Endothelial cell of umbilical vein (primary cell): ENCODE measurements around the gene DDX51. TPM values are rescaled to one million over a fixed set of nuclear protein-coding genes. Genes with fewer than 3 reads are reported as not detected.

ENCODE experiments used
- BruUV-seq: library from RNA; stranded (reverse); fragments of 400-500 nt; replicated peaks from 2 replicates; lab custom pipeline; 2021; lab: Mats Ljungman, UMichigan
- CTCF ChIA-PET: fragments of 300-600, 350-600 bp; sonication (Branson Sonifier 250); formaldehyde crosslinking; loops from one replicate; lab custom pipeline; 2021; ENCODE audit warnings: antibody characterized with exemption, inconsistent platforms; lab: Charles Lee
- POLR2A ChIA-PET: fragments of 300-600, 350-600 bp; sonication (Branson Sonifier 250); formaldehyde crosslinking; loops from one replicate; lab custom pipeline; 2021; ENCODE audit warnings: antibody characterized with exemption, inconsistent platforms; lab: Charles Lee
- DNase-seq: peaks from one replicate; pipeline ENCODE4 v3.0.0-alpha.2; 2011; ENCODE audit warnings: low read depth, low spot score
- FAIRE-seq: peaks from 2 replicates; lab custom pipeline; 2011; peaks lifted over from hg19 to GRCh38; lab: Jason Lieb, UNC
- H2AFZ ChIP-seq: 2 replicates; pipeline ENCODE4 v1.6.0; 2012; ENCODE audit warnings: low read depth, low read length, control low read depth, inconsistent platforms
- H3K27ac ChIP-seq: 2 replicates; pipeline ENCODE4 v1.5.1; 2011; ENCODE audit warnings: low read depth, mild to moderate bottlenecking, control low read depth, low read length, moderate library complexity; ENCODE audit not compliant: insufficient read depth
- H3K27me3 ChIP-seq, 2 experiments: 2 replicates each; pipeline versions ENCODE4 v1.6.0 to v1.6.1; 2011; ENCODE audit warnings: low read length in 2 of 2, mixed read lengths in 1 of 2; ENCODE audit not compliant: control insufficient read depth in 2 of 2, insufficient read depth in 2 of 2
- H3K36me3 ChIP-seq, 2 experiments: 2 replicates in 1 of 2; 3 replicates in 1 of 2; pipeline ENCODE4 v1.5.1; 2011; ENCODE audit warnings: low read length in 2 of 2, mild to moderate bottlenecking in 1 of 2, moderate library complexity in 1 of 2; ENCODE audit not compliant: control insufficient read depth in 2 of 2, insufficient read depth in 2 of 2; ENCODE audit errors: extremely low read depth in 1 of 2
- H3K4me1 ChIP-seq: 3 replicates; pipeline ENCODE4 v1.5.1; 2011; ENCODE audit warnings: mild to moderate bottlenecking, low read length; ENCODE audit not compliant: control insufficient read depth, insufficient read depth; ENCODE audit errors: extremely low read depth
- H3K4me2 ChIP-seq: 2 replicates; pipeline ENCODE4 v1.6.1; 2011; ENCODE audit warnings: low read length, control low read depth, mixed read lengths; ENCODE audit not compliant: insufficient read depth
- H3K4me3 ChIP-seq, 3 experiments: fragments of 200-600 bp in 1 of 3; sonication (generic), shearing (Covaris generic) in 1 of 3; replicated peaks in 1 of 3; 2 replicates each; pipeline ENCODE4 v1.5.1; 2011 to 2016; ENCODE audit warnings: control low read depth in 3 of 3, low read length in 3 of 3, mild to moderate bottlenecking in 2 of 3, inconsistent platforms in 1 of 3, low read depth in 1 of 3, moderate library complexity in 1 of 3; ENCODE audit not compliant: insufficient read depth in 1 of 3
- H3K79me2 ChIP-seq: 2 replicates; pipeline ENCODE4 v1.6.0; 2012; ENCODE audit warnings: low read length, inconsistent platforms; ENCODE audit not compliant: control insufficient read depth, insufficient read depth
- H3K9ac ChIP-seq: replicated peaks from 2 replicates; pipeline ENCODE3; 2011; ENCODE audit warnings: low read length, control low read depth; ENCODE audit not compliant: insufficient read depth; ENCODE audit errors: extremely low read depth
- H3K9me1 ChIP-seq: replicated peaks from 3 replicates; pipeline ENCODE4 v1.6.0; 2011; ENCODE audit warnings: mild to moderate bottlenecking, low read length; ENCODE audit not compliant: control insufficient read depth, insufficient read depth; ENCODE audit errors: extremely low read depth
- H3K9me3 ChIP-seq: replicated peaks from 2 replicates; pipeline ENCODE4 v1.5.1; 2012; ENCODE audit warnings: low read length, inconsistent platforms; ENCODE audit not compliant: control insufficient read depth, insufficient read depth
- H4K20me1 ChIP-seq: replicated peaks from 2 replicates; pipeline ENCODE3; 2011; ENCODE audit warnings: mild to moderate bottlenecking, low read length; ENCODE audit not compliant: control insufficient read depth, insufficient read depth; ENCODE audit errors: extremely low read depth
- CTCF ChIP-seq, 2 donors: IDR thresholded peaks; 1 replicate in 1 of 2; 2 replicates in 1 of 2; pipeline ENCODE4 v1.5.1; 2011; ENCODE audit warnings: low read length in 2 of 2, mild to moderate bottlenecking in 2 of 2, moderate library complexity in 2 of 2, control low read depth in 1 of 2, inconsistent platforms in 1 of 2, low read depth in 1 of 2; ENCODE audit not compliant: insufficient read depth in 1 of 2; ENCODE audit errors: extremely low read depth in 1 of 2
- EZH2 ChIP-seq: IDR thresholded peaks from 2 replicates; pipeline ENCODE4 v1.6.1; 2012; ENCODE audit warnings: borderline replicate concordance, low read depth, mild to moderate bottlenecking, moderate library complexity, low read length, inconsistent platforms; ENCODE audit not compliant: severe bottlenecking
- FOS ChIP-seq: IDR thresholded peaks from 2 replicates; pipeline ENCODE4 v1.6.1; 2011; ENCODE audit warnings: mild to moderate bottlenecking, low read length, moderate library complexity, borderline replicate concordance; ENCODE audit not compliant: insufficient read depth
- GATA2 ChIP-seq: IDR thresholded peaks from 2 replicates; pipeline ENCODE4 v1.7.0; 2011; ENCODE audit warnings: low read depth, mild to moderate bottlenecking, moderate library complexity, mixed read lengths, low read length; ENCODE audit not compliant: insufficient read length, insufficient read depth
- JUN ChIP-seq: IDR thresholded peaks from 2 replicates; pipeline ENCODE4 v1.6.1; 2011; ENCODE audit warnings: borderline replicate concordance, low read depth; ENCODE audit not compliant: insufficient read length, insufficient read depth
- MYC ChIP-seq: IDR thresholded peaks from one replicate; pipeline ENCODE4 v1.6.1; 2011; ENCODE audit warnings: mild to moderate bottlenecking, low read depth, low read length
- POLR2A ChIP-seq: IDR thresholded peaks from 2 replicates; pipeline ENCODE4 v1.6.1; 2012; ENCODE audit warnings: low read depth, mild to moderate bottlenecking, control low read depth, low read length
- POLR2AphosphoS5 ChIP-seq: IDR thresholded peaks from 2 replicates; pipeline ENCODE4 v1.6.1; 2012; ENCODE audit warnings: low read depth, mild to moderate bottlenecking, control low read depth, low read length, moderate library complexity; ENCODE audit not compliant: insufficient read depth
- dilution Hi-C: fragments of 300-500 bp; cut with MboI; formaldehyde crosslinking; loops from one replicate; pipeline ENCODE4 v1.15.0; 2019; ENCODE audit warnings: low sequenced_read_pairs; ENCODE audit not compliant: extremely low pct_ligation_motif_present
- intact Hi-C: fragments of 100-400 bp; cut with micrococcal nuclease; formaldehyde crosslinking; loops from one replicate; pipeline ENCODE4 v1.10.0; 2022
- polyA plus RNA-seq, 4 experiments: library from polyadenylated mRNA; depleted of rRNA in 3 of 4; stranded (reverse) in 3 of 4; unstranded in 1 of 4; fragments of >200 nt; gene quantifications; 2 replicates each; pipeline versions ENCODE4 v1.2.1 to v1.2.3, GENCODE V29; 2011 to 2012; ENCODE audit warnings: missing spikeins in 1 of 4
- total RNA-seq: library from RNA; stranded (reverse); gene quantifications from 2 replicates; pipeline ENCODE4 v1.2.3, GENCODE V29; 2021
- TF ChIP-seq, protein P1 (sequence below): IDR thresholded peaks from 2 replicates; pipeline ENCODE4 v1.6.1; 2011; ENCODE audit not compliant: insufficient read depth, insufficient read length

DDX51 gene
- total and polyA plus RNA-seq, 2 donors (not counting 3 experiments of a cell fraction or from before 2014, with no cell fraction given): 11.4 to 23.5 TPM

GRCh38 chr12:132173135-132174014 lies 29.3 kb upstream of the DDX51 start:
- H3K27me3 ChIP-seq: peaks cover 0 to 2% of the 10 kb centered on the region in 2 experiments
- no TSS peak for BruUV-seq
- no peaks in the 10 kb centered on the region for H3K79me2 ChIP-seq
- dilution Hi-C loops (no loop called here), intact Hi-C loops (no loop called here)
- TF ChIP-seq POLR2AphosphoS5 (no peak), FOS (no peak), GATA2 (no peak), JUN (no peak)
- no peaks in the 10 kb centered on the region for H3K4me1 ChIP-seq
- H3K27ac ChIP-seq: no peak overlapping the region
- no peak overlapping the region for H3K4me3 ChIP-seq
- H3K9ac ChIP-seq: no peak overlapping the region
- CTCF ChIA-PET: no interaction called here
- H3K36me3 ChIP-seq: no peaks in the 10 kb centered on the region
- FAIRE-seq (no peak), DNase-seq (no peak)
- POLR2A ChIA-PET: no interaction called here
- no peak overlapping the region for H2AFZ ChIP-seq
- no peak overlapping the region for H3K4me2 ChIP-seq
- H4K20me1 ChIP-seq: no peaks in the 10 kb centered on the region
- H3K9me3 ChIP-seq: no peaks in the 10 kb centered on the region
- H3K9me1 ChIP-seq: no peaks in the 10 kb centered on the region

- Histone ChIP-seq H3K4me1 (no peaks in the 10 kb centered on the region), H3K9ac (no peak overlapping the region), H3K27ac (no peak overlapping the region), H3K27me3 (peaks cover 0 to 2% of the 10 kb centered on the region in 2 experiments), H2AFZ (no peak overlapping the region), H3K4me3 (no peak overlapping the region), H3K9me3 (no peaks in the 10 kb centered on the region), H4K20me1 (no peaks in the 10 kb centered on the region), H3K9me1 (no peaks in the 10 kb centered on the region), H3K79me2 (no peaks in the 10 kb centered on the region), H3K36me3 (no peaks in the 10 kb centered on the region), H3K4me2 (no peak overlapping the region)
- no peak for FAIRE-seq
- intact Hi-C loops (no loop called here), dilution Hi-C loops (no loop called here)
- TF ChIP-seq POLR2AphosphoS5: no peak
- TF ChIP-seq POLR2A: no peak
- TF ChIP-seq FOS: no peak
- TF ChIP-seq EZH2: no peak
- no peak for TF ChIP-seq JUN
- TF ChIP-seq, protein P1, sequence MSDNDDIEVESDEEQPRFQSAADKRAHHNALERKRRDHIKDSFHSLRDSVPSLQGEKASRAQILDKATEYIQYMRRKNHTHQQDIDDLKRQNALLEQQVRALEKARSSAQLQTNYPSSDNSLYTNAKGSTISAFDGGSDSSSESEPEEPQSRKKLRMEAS: no peak
- no peak for TF ChIP-seq CTCF (IDR thresholded peaks at IDR 0.05; ENCODE audit: extremely low read depth in 1 of 2, insufficient read depth in 1 of 2, low read depth in 1 of 2, low read length in 2 of 2)
- no peak for TF ChIP-seq GATA2
- TF ChIP-seq MYC: no peak
- ChIA-PET CTCF (no interaction called here), POLR2A (no interaction called here)
- BruUV-seq: no TSS peak
- no peak for DNase-seq
Measured at GRCh38 chr12:132172619-132173018, 28.5 kb upstream of the DDX51 start.
